Right lobe of liver (tissue), 6 donors: ENCODE results near the gene MSANTD1. TPM values are rescaled to one million over a fixed set of nuclear protein-coding genes. Genes with fewer than 3 reads are reported as not detected.

Source experiments
- ATAC-seq, 4 donors: fragments of 200-7000 bp; cut with Tn5 transposase; one replicate each; pipeline ENCODE4 v1.9.1; 2020; ENCODE audit warnings: mild to moderate bottlenecking in 4 of 4, moderate library complexity in 4 of 4
- DNase-seq, 3 donors: peaks; one replicate each; pipeline ENCODE4 v3.0.0-alpha.2; 2020
- H3K27ac ChIP-seq, 3 donors: fragments of 200-600 bp; one replicate each; pipeline ENCODE4 v1.8.0; 2022
- H3K27me3 ChIP-seq, 2 donors: fragments of 200-600 bp; one replicate each; pipeline ENCODE4 v1.8.0; 2022
- H3K36me3 ChIP-seq, 4 donors: fragments of 200-600 bp; sonication (generic) in 1 of 4; one replicate each; pipeline versions ENCODE4 v1.5.1 to v1.8.0; 2017 to 2022; ENCODE audit warnings: control low read depth in 1 of 4
- H3K4me1 ChIP-seq, 4 donors: fragments of 200-600 bp; sonication (generic) in 1 of 4; one replicate each; pipeline versions ENCODE4 v1.5.1 to v1.8.0; 2017 to 2022; ENCODE audit warnings: control low read depth in 1 of 4
- H3K4me3 ChIP-seq, 3 donors: fragments of 200-600 bp; one replicate each; pipeline ENCODE4 v1.8.0; 2022
- H3K9me3 ChIP-seq, 4 donors: fragments of 200-600 bp; sonication (generic) in 1 of 4; one replicate each; pipeline versions ENCODE4 v1.5.1 to v1.8.0; 2017 to 2022; ENCODE audit warnings: control low read depth in 1 of 4
- CTCF ChIP-seq, 4 donors: fragments of 200-600 bp in 3 of 4; fragments of 450-650 bp in 1 of 4; IDR thresholded peaks; one replicate each; pipeline versions ENCODE4 v1.5.1 to v1.8.0; 2016 to 2022; ENCODE audit warnings: antibody characterized with exemption in 4 of 4, mild to moderate bottlenecking in 2 of 4
- POLR2A ChIP-seq: fragments of 450-650 bp; IDR thresholded peaks from one replicate; pipeline ENCODE4 v1.6.1; 2017; ENCODE audit warnings: antibody characterized with exemption, mild to moderate bottlenecking
- WGBS: methylation state at CpG from one replicate; pipeline ENCODE4 v1.1.6; 2018; ENCODE audit warnings: low coverage, low lambda C conversion rate; ENCODE audit not compliant: insufficient coverage; ENCODE audit errors: missing lambda C conversion rate; 5-methylcytosine and 5-hydroxymethylcytosine counted together
- intact Hi-C, 2 donors: fragments of 100-400 bp; cut with DNase I; formaldehyde crosslinking; loops; one replicate each; pipeline versions ENCODE4 v1.11.2 to v1.14.1; 2022
- total RNA-seq, 6 experiments: library from RNA; depleted of rRNA in 2 of 6; stranded (reverse); fragments of >200 nt in 2 of 6; fragmentation: NEBNext Ultra II Directional in 3 of 6; extraction: Animal tissue kit (Norgen Biotek cat#: 25700) in 3 of 6; gene quantifications; one replicate each; pipeline versions ENCODE4 v1.1.0 to v1.2.4, GENCODE V29; 2016 to 2023
- donor health status: DM: no; HTN: yes; CAD: no.
- donor health status: DM: no; HTN: no; CAD: no.
- donor health status: DM: no; HTN: no; CAD: no.
- donor health status: DM: no; HTN: yes; CAD: no.
- donor health status: DM: no; HTN: yes; CAD: no.

MSANTD1 gene
- total RNA-seq, 6 experiments from 2014 or later, result 0.46 to 0.84 (median 0.64) TPM; not detected in 1

GRCh38 chr4:3231471-3231870, 17.5 kb upstream of the MSANTD1 start:
- TF ChIP-seq CTCF (IDR thresholded peaks at IDR 0.05) (no peak), POLR2A (no peak)
- intact Hi-C loops, result no loop called here
- DNase-seq (peak in 1 of 3 donors; percentile 29), ATAC-seq (no peak)
- WGBS, result no CpG with 5 or more reads among the region's 9 CpGs
- H3K27me3 ChIP-seq, result no peaks in the 10 kb centered on the region
- H3K4me3 ChIP-seq, result no peak overlapping the region
- no peak overlapping the region for H3K27ac ChIP-seq
- H3K9me3 ChIP-seq, result no peaks in the 10 kb centered on the region
- H3K4me1 ChIP-seq, result no peaks in the 10 kb centered on the region
- peaks cover 0 to 67% (median 25%) of the 10 kb centered on the region in 4 donors for H3K36me3 ChIP-seq

DNA sequence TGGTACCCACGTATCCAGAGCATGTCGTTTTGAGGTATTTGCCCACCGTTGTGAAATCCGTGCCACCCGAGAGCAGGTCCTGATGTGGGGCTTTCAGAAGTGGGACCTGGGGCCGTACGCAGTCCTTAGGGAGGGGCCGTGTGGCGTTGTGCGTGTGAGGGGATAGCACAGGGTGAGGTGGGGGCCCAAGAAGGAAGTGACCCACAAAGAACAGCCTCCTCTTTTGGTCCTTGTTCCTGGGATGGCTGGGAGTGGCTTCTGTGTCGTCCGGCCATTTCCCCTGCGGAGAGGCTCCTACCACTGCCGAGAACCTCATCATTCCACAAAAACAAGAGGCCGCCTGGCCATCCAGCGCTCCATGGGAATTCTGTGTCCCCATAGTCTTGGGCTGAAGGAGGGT, 17.0 kb upstream of the MSANTD1 start:
- intact Hi-C loops, result no loop called here
- Histone ChIP-seq H3K9me3 (no peaks in the 10 kb centered on the region), H3K4me3 (no peak overlapping the region), H3K36me3 (peaks cover 0 to 67% (median 25%) of the 10 kb centered on the region in 4 donors), H3K4me1 (no peaks in the 10 kb centered on the region), H3K27ac (no peak overlapping the region), H3K27me3 (no peaks in the 10 kb centered on the region)
- no peak for ATAC-seq
- TF ChIP-seq CTCF (IDR thresholded peaks at IDR 0.05) (no peak), POLR2A (no peak)
- DNase-seq, result peak in 1 of 3 donors; percentile 37
- WGBS, result 100% methylated on average over 1 of the region's 16 CpGs

DNA sequence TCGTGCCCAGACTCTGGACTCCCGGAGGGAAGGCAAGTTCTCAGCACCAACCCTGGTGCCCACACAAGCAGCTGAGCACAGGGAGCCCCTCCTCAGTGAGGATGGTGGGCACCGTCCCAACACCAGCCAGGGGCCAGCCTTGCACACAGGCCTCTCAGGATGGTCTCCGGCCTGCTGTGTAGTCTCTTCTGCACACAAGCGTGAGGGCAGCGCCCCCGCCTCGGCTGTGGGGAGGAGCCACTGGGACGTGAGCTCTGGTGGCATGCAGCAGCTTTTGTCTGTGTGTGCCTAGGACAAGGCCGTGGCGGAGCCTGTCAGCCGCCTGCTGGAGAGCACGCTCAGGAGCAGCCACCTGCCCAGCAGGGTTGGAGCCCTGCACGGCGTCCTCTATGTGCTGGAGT, 16.1 kb upstream of the MSANTD1 start:
- no CpG with 5 or more reads among the region's 15 CpGs for WGBS
- intact Hi-C loops, result no loop called here
- no peaks in the 10 kb centered on the region for H3K9me3 ChIP-seq

DNA sequence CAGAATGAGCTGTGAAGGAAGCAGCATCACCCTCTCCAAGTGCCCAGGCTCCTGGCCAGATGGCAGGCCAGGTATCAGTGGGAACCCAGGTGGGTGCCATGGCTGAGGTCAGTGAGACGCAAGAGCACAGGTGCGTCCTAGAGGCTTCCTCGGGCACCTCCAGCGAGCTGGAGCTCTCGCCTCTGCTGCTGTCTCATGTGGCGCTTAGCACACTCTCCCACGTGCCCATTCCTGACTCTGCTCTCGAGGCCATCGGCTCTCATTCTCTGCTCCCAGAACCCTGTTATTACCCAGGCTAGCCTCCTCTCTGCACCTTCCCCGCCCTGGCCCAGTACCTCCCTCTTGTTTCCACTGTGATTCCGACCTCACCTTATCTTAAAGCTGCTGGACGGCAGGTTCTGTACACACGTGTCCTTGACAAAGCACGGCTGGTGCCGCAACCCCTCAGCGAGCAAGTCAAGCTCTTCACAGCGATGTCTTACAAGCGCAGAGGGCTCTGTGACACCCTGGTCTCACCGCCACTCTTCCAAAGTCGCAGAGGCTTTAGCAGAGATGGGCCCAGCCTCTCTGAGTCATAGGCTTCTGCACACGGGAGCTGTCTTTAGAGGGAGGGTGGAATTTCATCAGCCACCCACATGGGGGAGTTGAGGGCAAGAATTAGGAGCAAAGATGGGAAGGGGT, 15.4 kb upstream of the MSANTD1 start:
- no peak for TF ChIP-seq POLR2A
- no peak for TF ChIP-seq CTCF (IDR thresholded peaks at IDR 0.05)

More for the DNA sequence above, 16.1 kb upstream of the MSANTD1 start:
- no peak overlapping the region for H3K4me3 ChIP-seq
- no peak overlapping the region for H3K27ac ChIP-seq
- no peaks in the 10 kb centered on the region for H3K4me1 ChIP-seq
- TF ChIP-seq POLR2A (no peak), CTCF (IDR thresholded peaks at IDR 0.05) (no peak)
- peaks cover 0 to 71% (median 25%) of the 10 kb centered on the region in 4 donors for H3K36me3 ChIP-seq
- DNase-seq (peak in 1 of 3 donors; percentile 42), ATAC-seq (no peak)
- H3K27me3 ChIP-seq, result no peaks in the 10 kb centered on the region

More for the DNA sequence above, 15.4 kb upstream of the MSANTD1 start:
- Histone ChIP-seq H3K4me3 (no peak overlapping the region), H3K9me3 (no peaks in the 10 kb centered on the region), H3K4me1 (no peaks in the 10 kb centered on the region), H3K27ac (no peak overlapping the region), H3K36me3 (peaks cover 0 to 73% (median 24%) of the 10 kb centered on the region in 4 donors), H3K27me3 (no peaks in the 10 kb centered on the region)
- ATAC-seq (no peak), DNase-seq (peak in 1 of 3 donors; percentile 43)
- intact Hi-C loops, result no loop called here
- WGBS, result 85% methylated on average over 12 of the region's 21 CpGs
